ENCODE data around the gene NENF.
"Not testable (repeated sequence)": the region's sequence is repeated elsewhere in the genome, so short reads cannot be mapped to it uniquely, and the experiment has no call there.

The NENF gene

GRCh38 chr1:212432661-212433576, at the start of gene NENF:
Gene NENF (plus strand): TSS chr1:212432920. CDS start chr1:212432944, 24 bp downstream.
- DNase-seq: peak; percentile 69

- DNase-seq: no peak
Observed at GRCh38 chr1:212386029-212386428, 46.7 kb upstream of the NENF start.

GRCh38 chr1:212388985-212389716, 43.6 kb upstream of the NENF start:
- DNase-seq: no peak

GRCh38 chr1:212395678-212396437, 36.9 kb upstream of the NENF start:
- not testable (repeated sequence) for DNase-seq

- no peak for DNase-seq
Observed at GRCh38 chr1:212396638-212397037, 36.1 kb upstream of the NENF start.

GRCh38 chr1:212397171-212397570, 35.5 kb upstream of the NENF start:
- DNase-seq: no peak

- no peak for DNase-seq
Observed at GRCh38 chr1:212401042-212401441, 31.7 kb upstream of the NENF start.

GRCh38 chr1:212401838-212402582, 30.7 kb upstream of the NENF start:
- DNase-seq: no peak

GRCh38 chr1:212402666-212403321, 29.9 kb upstream of the NENF start:
- DNase-seq: no peak

- no peak for DNase-seq
Observed at GRCh38 chr1:212410231-212410820, 22.4 kb upstream of the NENF start.

GRCh38 chr1:212412374-212412773, 20.3 kb upstream of the NENF start:
- no peak for DNase-seq

GRCh38 chr1:212413902-212414327, 18.8 kb upstream of the NENF start:
- no peak for DNase-seq

- peak; percentile 52 for DNase-seq
Observed at GRCh38 chr1:212414328-212415106, 18.2 kb upstream of the NENF start, which contains the start of gene PACC1. Gene PACC1 (minus strand): TSS chr1:212414886. CDS start chr1:212414757, 129 bp downstream.

GRCh38 chr1:212415107-212415841, 17.4 kb upstream of the NENF start:
- DNase-seq: no peak

- DNase-seq: no peak
Observed at GRCh38 chr1:212421165-212421564, 11.6 kb upstream of the NENF start.

GRCh38 chr1:212423879-212424278, 8.8 kb upstream of the NENF start:
- no peak for DNase-seq

GRCh38 chr1:212428496-212428895, 4.2 kb upstream of the NENF start:
- DNase-seq: no peak

GRCh38 chr1:212430416-212430815, 2.3 kb upstream of the NENF start:
- DNase-seq: peak; percentile 8

- DNase-seq: no peak
Observed at GRCh38 chr1:212430955-212431394, 1.7 kb upstream of the NENF start.

GRCh38 chr1:212431644-212432043, 1.1 kb upstream of the NENF start:
- no peak for DNase-seq
